IMR-90 (cell line): ENCODE results near the gene BRSK1. TPM values are rescaled to one million over a fixed set of nuclear protein-coding genes. Genes with fewer than 3 reads are reported as not detected.

Source experiments
- ATAC-seq: fragments of 200-7000 bp; cut with Tn5 transposase; 2 replicates; pipeline ENCODE4 v1.9.1; 2020; ENCODE audit warnings: low read depth, mild to moderate bottlenecking, moderate library complexity
- BruUV-seq: library from RNA; stranded (reverse); fragments of 400-500 nt; replicated peaks from 2 replicates; lab custom pipeline; 2021; lab: Mats Ljungman, UMichigan
- CTCF ChIA-PET: fragments of 300-600 bp; formaldehyde crosslinking; extraction: SDS; loops from one replicate; lab custom pipeline; 2021; ENCODE audit warnings: antibody characterized with exemption; lab: Yijun Ruan, JAX
- POLR2A ChIA-PET: fragments of 300-600 bp; sonication (Branson Sonifier 250); formaldehyde crosslinking; loops from one replicate; lab custom pipeline; 2022; ENCODE audit warnings: antibody characterized with exemption; ENCODE audit not compliant: unreplicated experiment; lab: Charles Lee
- DNase-seq: peaks from one replicate; pipeline ENCODE4 v3.0.0; 2013
- H2AFZ ChIP-seq: replicated peaks from 2 replicates; pipeline ENCODE3; 2013; ENCODE audit warnings: low read length, mild to moderate bottlenecking; ENCODE audit not compliant: poor library complexity
- H2AK5ac ChIP-seq: 2 replicates; pipeline ENCODE4 v1.6.1; 2013; ENCODE audit warnings: low read depth, low read length, inconsistent platforms
- H2AK9ac ChIP-seq: replicated peaks from 2 replicates; pipeline ENCODE3; 2013; ENCODE audit warnings: mild to moderate bottlenecking, low read depth, low read length, moderate library complexity; ENCODE audit not compliant: poor library complexity
- H2BK120ac ChIP-seq: 2 replicates; pipeline ENCODE4 v1.6.1; 2013; ENCODE audit warnings: low read depth, low read length, inconsistent platforms
- H2BK15ac ChIP-seq: 3 replicates; pipeline ENCODE4 v1.6.1; 2013; ENCODE audit warnings: low read depth, low read length, inconsistent platforms
- H2BK20ac ChIP-seq: 2 replicates; pipeline ENCODE4 v1.6.1; 2013; ENCODE audit warnings: low read depth, mild to moderate bottlenecking, inconsistent platforms, low read length, moderate library complexity
- H2BK5ac ChIP-seq: 2 replicates; pipeline ENCODE4 v1.6.1; 2013; ENCODE audit warnings: mild to moderate bottlenecking, low read depth, low read length, inconsistent platforms; ENCODE audit not compliant: poor library complexity, severe bottlenecking
- H3K14ac ChIP-seq: replicated peaks from 2 replicates; pipeline ENCODE4 v1.6.1; 2013; ENCODE audit warnings: low read depth, low read length, inconsistent platforms
- H3K18ac ChIP-seq: 2 replicates; pipeline ENCODE4 v1.6.1; 2013; ENCODE audit warnings: low read depth, low read length, control low read depth
- H3K23ac ChIP-seq: 2 replicates; pipeline ENCODE4 v1.6.1; 2013; ENCODE audit warnings: low read depth, low read length, inconsistent platforms
- H3K27ac ChIP-seq: 2 replicates; pipeline ENCODE4 v1.5.1; 2013; ENCODE audit warnings: mild to moderate bottlenecking, control low read depth, low read length; ENCODE audit not compliant: insufficient read depth
- H3K27me3 ChIP-seq: 2 replicates; pipeline ENCODE4 v1.6.1; 2013; ENCODE audit warnings: low read length; ENCODE audit not compliant: control insufficient read depth, insufficient read depth
- H3K36me3 ChIP-seq: 2 replicates; pipeline ENCODE4 v1.6.1; 2013; ENCODE audit warnings: low read length, mixed read lengths; ENCODE audit not compliant: control insufficient read depth, insufficient read depth
- H3K4ac ChIP-seq: 2 replicates; pipeline ENCODE4 v1.6.1; 2013; ENCODE audit warnings: low read depth, low read length, inconsistent platforms
- H3K4me1 ChIP-seq: 2 replicates; pipeline ENCODE4 v1.6.1; 2013; ENCODE audit warnings: low read length, mixed read lengths; ENCODE audit not compliant: control insufficient read depth, insufficient read depth
- H3K4me2 ChIP-seq: 2 replicates; pipeline ENCODE4 v1.6.1; 2013; ENCODE audit warnings: low read depth, mild to moderate bottlenecking, control low read depth, low read length, moderate library complexity
- H3K4me3 ChIP-seq: 2 replicates; pipeline ENCODE4 v1.5.1; 2013; ENCODE audit warnings: low read depth, mild to moderate bottlenecking, control low read depth, low read length, moderate library complexity; ENCODE audit not compliant: insufficient read depth
- H3K56ac ChIP-seq: 2 replicates; pipeline ENCODE4 v1.6.1; 2013; ENCODE audit warnings: low read length, inconsistent platforms; ENCODE audit not compliant: insufficient read depth; ENCODE audit errors: extremely low read depth
- H3K79me1 ChIP-seq, 2 experiments: 2 replicates each; pipeline ENCODE4 v1.6.1; 2013; ENCODE audit warnings: low read length in 2 of 2, inconsistent platforms in 1 of 2, low read depth in 1 of 2
- H3K9ac ChIP-seq: 2 replicates; pipeline ENCODE4 v1.6.1; 2013; ENCODE audit warnings: low read depth, low read length, control low read depth
- H3K9me1 ChIP-seq: 2 replicates; pipeline ENCODE4 v1.6.1; 2013; ENCODE audit warnings: low read length, inconsistent platforms; ENCODE audit not compliant: insufficient read depth
- H3K9me3 ChIP-seq: 2 replicates; pipeline ENCODE4 v1.6.1; 2013; ENCODE audit warnings: low read length; ENCODE audit not compliant: control insufficient read depth, insufficient read depth
- H4K20me1 ChIP-seq: 2 replicates; pipeline ENCODE4 v1.6.1; 2013; ENCODE audit warnings: low read length, inconsistent platforms; ENCODE audit not compliant: insufficient read depth
- H4K5ac ChIP-seq: 2 replicates; pipeline ENCODE4 v1.6.1; 2013; ENCODE audit warnings: mild to moderate bottlenecking, low read depth, low read length, control low read depth
- H4K8ac ChIP-seq, 2 experiments: 2 replicates each; pipeline ENCODE4 v1.6.1; 2013; ENCODE audit warnings: low read depth in 2 of 2, low read length in 2 of 2, control low read depth in 1 of 2, inconsistent platforms in 1 of 2
- H4K91ac ChIP-seq: 2 replicates; pipeline ENCODE4 v1.6.1; 2013; ENCODE audit warnings: low read depth, low read length, inconsistent platforms; ENCODE audit not compliant: insufficient read depth
- BHLHE40 ChIP-seq: fragments of 150-350 bp; IDR thresholded peaks from 2 replicates; pipeline ENCODE4 v1.6.1; 2016; ENCODE audit warnings: mild to moderate bottlenecking, low read depth, low read length
- CEBPB ChIP-seq: IDR thresholded peaks from 2 replicates; pipeline ENCODE4 v1.6.1; 2012; ENCODE audit warnings: low read depth, low read length, improper control_type of control experiment
- CHD1 ChIP-seq: IDR thresholded peaks from 2 replicates; pipeline ENCODE4 v1.6.1; 2012; ENCODE audit warnings: low read depth, low read length, improper control_type of control experiment
- FOS ChIP-seq: fragments of 150-350 bp; IDR thresholded peaks from 2 replicates; pipeline ENCODE4 v1.6.1; 2016; ENCODE audit warnings: low read depth, low read length
- MAFK ChIP-seq: IDR thresholded peaks from 2 replicates; pipeline ENCODE4 v1.6.1; 2012; ENCODE audit warnings: low read depth, low read length, improper control_type of control experiment
- MAZ ChIP-seq: IDR thresholded peaks from 2 replicates; pipeline ENCODE4 v1.6.1; 2012; ENCODE audit warnings: low read depth, mild to moderate bottlenecking, low read length, improper control_type of control experiment, moderate library complexity, borderline replicate concordance
- MXI1 ChIP-seq: IDR thresholded peaks from 2 replicates; pipeline ENCODE4 v1.6.1; 2012; ENCODE audit warnings: low read depth, mild to moderate bottlenecking, low read length, moderate library complexity, borderline replicate concordance
- NFE2L2 ChIP-seq: fragments of 150-350 bp; IDR thresholded peaks from 2 replicates; pipeline ENCODE4 v1.6.1; 2016; ENCODE audit warnings: low read depth, mild to moderate bottlenecking, low read length
- POLR2A ChIP-seq: IDR thresholded peaks from 2 replicates; pipeline ENCODE4 v1.6.1; 2012; ENCODE audit warnings: mild to moderate bottlenecking, low read depth, low read length
- RAD21 ChIP-seq: IDR thresholded peaks from 2 replicates; pipeline ENCODE4 v1.6.1; 2012; ENCODE audit warnings: low read length, improper control_type of control experiment
- RCOR1 ChIP-seq: IDR thresholded peaks from 2 replicates; pipeline ENCODE4 v1.6.1; 2012; ENCODE audit warnings: mild to moderate bottlenecking, low read length, improper control_type of control experiment; ENCODE audit not compliant: insufficient replicate concordance
- RFX5 ChIP-seq: IDR thresholded peaks from 2 replicates; pipeline ENCODE4 v1.8.0; 2012; ENCODE audit warnings: low read depth, mild to moderate bottlenecking, low read length, moderate library complexity
- SMC3 ChIP-seq: fragments of 150-350 bp; IDR thresholded peaks from 2 replicates; pipeline ENCODE4 v1.6.1; 2016; ENCODE audit warnings: low read depth, mild to moderate bottlenecking, antibody characterized with exemption, low read length, moderate library complexity
- USF2 ChIP-seq: fragments of 150-350 bp; IDR thresholded peaks from 2 replicates; pipeline ENCODE4 v1.6.1; 2017; ENCODE audit warnings: mild to moderate bottlenecking, antibody characterized with exemption, low read length, low read depth
- WGBS, 2 experiments: methylation state at CpG; one replicate each; pipeline versions ENCODE4 v1.1.5 to v1.1.7; 2013; ENCODE audit warnings: missing lambda C conversion rate in 2 of 2; ENCODE audit not compliant: insufficient read length in 1 of 2; ENCODE audit errors: extremely low coverage in 2 of 2; 5-methylcytosine and 5-hydroxymethylcytosine counted together
- dilution Hi-C: fragments of 300-500 bp; cut with HindIII; formaldehyde crosslinking; loops from one replicate; pipeline ENCODE4 v1.14.3; 2018; ENCODE audit warnings: low sequenced_read_pairs; ENCODE audit not compliant: unreplicated experiment
- in situ Hi-C: fragments of 300-500 bp; cut with MboI; formaldehyde crosslinking; loops from 3 replicates; pipeline ENCODE4 v1.14.3; 2019; ENCODE audit warnings: low sequenced_read_pairs, inconsistent platforms, mixed read lengths
- intact Hi-C: fragments of 100-400 bp; cut with micrococcal nuclease; formaldehyde crosslinking; loops from 2 replicates; pipeline ENCODE4 v1.10.0; 2022
- polyA plus RNA-seq, 3 experiments: library from polyadenylated mRNA; depleted of rRNA; stranded (reverse); fragments of >200 nt; gene quantifications; 2 replicates each; pipeline ENCODE4 v1.2.3, GENCODE V29; 2012; ENCODE audit warnings: low replicate concordance in 1 of 3
- total RNA-seq: library from RNA; depleted of rRNA; stranded (reverse); fragments of >200 nt; gene quantifications from 2 replicates; pipeline ENCODE4 v1.2.3, GENCODE V29; 2012
- TF ChIP-seq, protein P1 (sequence below): conservative IDR thresholded peaks from 2 replicates; pipeline ENCODE4 v1.5.1; 2012; ENCODE audit warnings: mild to moderate bottlenecking, low read depth, low read length, improper control_type of control experiment
- TF ChIP-seq, protein P2 (sequence below): fragments of 150-350 bp; IDR thresholded peaks from 2 replicates; pipeline ENCODE4 v1.6.1; 2016; ENCODE audit warnings: low read depth, mild to moderate bottlenecking, low read length, moderate library complexity, borderline replicate concordance

Gene BRSK1
- total and polyA plus RNA-seq, 2 of the 4 experiments (the other 2 are of a cell fraction) = 2.5 to 22.3 TPM

- TF ChIP-seq MXI1 (no peak), SMC3 (no peak), CEBPB (no peak), RCOR1 (no peak), USF2 (no peak), MAFK (no peak), POLR2A (no peak), FOS (no peak), MAZ (no peak), RAD21 (no peak), CHD1 (no peak), BHLHE40 (no peak), RFX5 (no peak), NFE2L2 (no peak)
- TF ChIP-seq, protein P1, sequence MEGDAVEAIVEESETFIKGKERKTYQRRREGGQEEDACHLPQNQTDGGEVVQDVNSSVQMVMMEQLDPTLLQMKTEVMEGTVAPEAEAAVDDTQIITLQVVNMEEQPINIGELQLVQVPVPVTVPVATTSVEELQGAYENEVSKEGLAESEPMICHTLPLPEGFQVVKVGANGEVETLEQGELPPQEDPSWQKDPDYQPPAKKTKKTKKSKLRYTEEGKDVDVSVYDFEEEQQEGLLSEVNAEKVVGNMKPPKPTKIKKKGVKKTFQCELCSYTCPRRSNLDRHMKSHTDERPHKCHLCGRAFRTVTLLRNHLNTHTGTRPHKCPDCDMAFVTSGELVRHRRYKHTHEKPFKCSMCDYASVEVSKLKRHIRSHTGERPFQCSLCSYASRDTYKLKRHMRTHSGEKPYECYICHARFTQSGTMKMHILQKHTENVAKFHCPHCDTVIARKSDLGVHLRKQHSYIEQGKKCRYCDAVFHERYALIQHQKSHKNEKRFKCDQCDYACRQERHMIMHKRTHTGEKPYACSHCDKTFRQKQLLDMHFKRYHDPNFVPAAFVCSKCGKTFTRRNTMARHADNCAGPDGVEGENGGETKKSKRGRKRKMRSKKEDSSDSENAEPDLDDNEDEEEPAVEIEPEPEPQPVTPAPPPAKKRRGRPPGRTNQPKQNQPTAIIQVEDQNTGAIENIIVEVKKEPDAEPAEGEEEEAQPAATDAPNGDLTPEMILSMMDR = no peak
- TF ChIP-seq, protein P2, sequence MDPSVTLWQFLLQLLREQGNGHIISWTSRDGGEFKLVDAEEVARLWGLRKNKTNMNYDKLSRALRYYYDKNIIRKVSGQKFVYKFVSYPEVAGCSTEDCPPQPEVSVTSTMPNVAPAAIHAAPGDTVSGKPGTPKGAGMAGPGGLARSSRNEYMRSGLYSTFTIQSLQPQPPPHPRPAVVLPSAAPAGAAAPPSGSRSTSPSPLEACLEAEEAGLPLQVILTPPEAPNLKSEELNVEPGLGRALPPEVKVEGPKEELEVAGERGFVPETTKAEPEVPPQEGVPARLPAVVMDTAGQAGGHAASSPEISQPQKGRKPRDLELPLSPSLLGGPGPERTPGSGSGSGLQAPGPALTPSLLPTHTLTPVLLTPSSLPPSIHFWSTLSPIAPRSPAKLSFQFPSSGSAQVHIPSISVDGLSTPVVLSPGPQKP = no peak
- Histone ChIP-seq H3K23ac (no peak overlapping the region), H2BK20ac (no peak overlapping the region), H2BK5ac (no peak overlapping the region), H3K14ac (no peak overlapping the region), H3K4me3 (no peak overlapping the region), H3K79me1 (peaks cover 10 to 94% of the 10 kb centered on the region in 2 experiments), H3K56ac (no peak overlapping the region), H3K27ac (no peak overlapping the region), H3K36me3 (peaks cover 5% of the 10 kb centered on the region), H3K9me1 (peaks cover 36% of the 10 kb centered on the region), H3K27me3 (no peaks in the 10 kb centered on the region), H4K20me1 (peaks cover 100% of the 10 kb centered on the region), H3K4me1 (peaks cover 8% of the 10 kb centered on the region), H2AFZ (no peak overlapping the region), H3K9me3 (no peaks in the 10 kb centered on the region), H3K18ac (no peak overlapping the region), H4K91ac (no peak overlapping the region), H2AK5ac (no peak overlapping the region), H2AK9ac (no peak overlapping the region), H4K8ac (no peak overlapping the region), H3K4me2 (no peak overlapping the region), H3K9ac (no peak overlapping the region), H3K4ac (no peak overlapping the region), H4K5ac (no peak overlapping the region), H2BK15ac (no peak overlapping the region), H2BK120ac (no peak overlapping the region)
- dilution Hi-C loops (no loop called here), intact Hi-C loops (no loop called here), in situ Hi-C loops (no loop called here)
- ChIA-PET POLR2A (no interaction called here), CTCF (no interaction called here)
- ATAC-seq (no peak), DNase-seq (peak; percentile 16)
- 86% methylated on average over 2 of the region's 19 CpGs; no CpG with 5 or more reads in 1 of the 2 experiments for WGBS, 2 experiments
- no TSS peak for BruUV-seq
These were observed 32.3 kb upstream of the BRSK1 start for GRCh38 chr19:55251341-55252081.
